Prostate gland (tissue), 2 donors: ENCODE data around the gene PLEKHO1. TPM values are rescaled to one million over a fixed set of nuclear protein-coding genes. Genes with fewer than 3 reads are reported as not detected.
"Not testable (repeated sequence)": the region's sequence is repeated elsewhere in the genome, so short reads cannot be mapped to it uniquely, and the experiment has no call there.

ENCODE experiments used
- DNase-seq: peaks from one replicate; pipeline ENCODE4 v3.0.0-alpha.2; 2019; ENCODE audit warnings: low spot score
- H3K27ac ChIP-seq, 2 donors: fragments of 200-600 bp; sonication (generic); 2 replicates each; pipeline ENCODE4 v1.5.1; 2017 to 2019
- H3K27me3 ChIP-seq: fragments of 200-600 bp; sonication (generic); replicated peaks from 2 replicates; pipeline ENCODE4 v1.5.1; 2019; ENCODE audit not compliant: insufficient read depth
- H3K36me3 ChIP-seq, 2 donors: fragments of 200-600 bp; sonication (generic); 1 replicate in 1 of 2; 2 replicates in 1 of 2; pipeline versions ENCODE4 v1.5.1 to v1.8.1; 2017 to 2019
- H3K4me1 ChIP-seq: fragments of 200-600 bp; sonication (generic); replicated peaks from 2 replicates; pipeline ENCODE4 v1.5.1; 2019
- H3K4me3 ChIP-seq, 2 donors: fragments of 200-600 bp; sonication (generic); 2 replicates each; pipeline ENCODE4 v1.5.1; 2017 to 2019
- H3K9me3 ChIP-seq: fragments of 200-600 bp; sonication (generic); 2 replicates; pipeline ENCODE4 v1.5.1; 2017
- CTCF ChIP-seq, 4 experiments: fragments of 200-600 bp in 2 of 4; fragments of 450-650 bp in 2 of 4; sonication (generic) in 2 of 4; IDR thresholded peaks; 1 replicate in 3 of 4; 2 replicates in 1 of 4; pipeline ENCODE4 v1.5.1; 2016 to 2019; ENCODE audit warnings: antibody characterized with exemption in 4 of 4, mild to moderate bottlenecking in 2 of 4, moderate library complexity in 2 of 4
- POLR2A ChIP-seq: fragments of 450-650 bp; IDR thresholded peaks from one replicate; pipeline ENCODE4 v1.6.1; 2016; ENCODE audit warnings: antibody characterized with exemption, mild to moderate bottlenecking
- POLR2AphosphoS5 ChIP-seq: sonication (generic); formaldehyde crosslinking; IDR thresholded peaks from one replicate; pipeline ENCODE4 v1.6.1; 2017; ENCODE audit warnings: antibody characterized with exemption
- WGBS: methylation state at CpG from one replicate; pipeline ENCODE4 v1.1.5; 2018; 5-methylcytosine and 5-hydroxymethylcytosine counted together
- intact Hi-C: fragments of 100-400 bp; cut with DNase I; formaldehyde crosslinking; loops from one replicate; pipeline ENCODE4 v1.14.2; 2022
- total RNA-seq, 2 donors: library from RNA; depleted of rRNA; stranded (reverse); fragments of >200 nt; gene quantifications; one replicate each; pipeline ENCODE4 v1.1.0, GENCODE V29; 2016

Gene PLEKHO1
- total RNA-seq, 2 donors from 2014 or later: 33.1 to 75.0 TPM

- TF ChIP-seq POLR2A: no peak
- TF ChIP-seq POLR2AphosphoS5: no peak
- no peak for TF ChIP-seq CTCF (IDR thresholded peaks at IDR 0.05)
- no peak for DNase-seq
- no peaks in the 10 kb centered on the region for H3K27me3 ChIP-seq
- H3K4me1 ChIP-seq: no peaks in the 10 kb centered on the region
- H3K4me3 ChIP-seq: no peak overlapping the region
- H3K27ac ChIP-seq: no peak overlapping the region
- H3K9me3 ChIP-seq: no peaks in the 10 kb centered on the region
- no peaks in the 10 kb centered on the region for H3K36me3 ChIP-seq
- 24% methylated on average over 3 of the region's 3 CpGs for WGBS
- intact Hi-C loops: no loop called here
These were observed 37.8 kb downstream of the PLEKHO1 start for GRCh38 chr1:150187560-150187931.

GRCh38 chr1:150192012-150192411 lies 42.3 kb downstream of the PLEKHO1 start:
- H3K36me3 ChIP-seq: no peaks in the 10 kb centered on the region
- intact Hi-C loops: no loop called here
- 68% methylated on average over 2 of the region's 2 CpGs for WGBS

GRCh38 chr1:150194381-150195031 lies 44.8 kb downstream of the PLEKHO1 start:
- no peak overlapping the region for H3K4me3 ChIP-seq
- 85% methylated on average over 4 of the region's 4 CpGs for WGBS
- intact Hi-C loops: no loop called here
- no peaks in the 10 kb centered on the region for H3K27me3 ChIP-seq
- H3K27ac ChIP-seq: no peak overlapping the region
- no peak for DNase-seq
- TF ChIP-seq POLR2AphosphoS5 (no peak), CTCF (IDR thresholded peaks at IDR 0.05) (no peak), POLR2A (no peak)
- H3K4me1 ChIP-seq: no peaks in the 10 kb centered on the region
- no peaks in the 10 kb centered on the region for H3K9me3 ChIP-seq
- H3K36me3 ChIP-seq: no peaks in the 10 kb centered on the region

More at GRCh38 chr1:150192012-150192411, 42.3 kb downstream of the PLEKHO1 start:
- no peak overlapping the region for H3K27ac ChIP-seq
- H3K4me3 ChIP-seq: no peak overlapping the region
- H3K27me3 ChIP-seq: no peaks in the 10 kb centered on the region
- DNase-seq: no peak
- no peaks in the 10 kb centered on the region for H3K4me1 ChIP-seq
- no peaks in the 10 kb centered on the region for H3K9me3 ChIP-seq
- no peak for TF ChIP-seq POLR2AphosphoS5
- TF ChIP-seq CTCF (IDR thresholded peaks at IDR 0.05): no peak

- H3K27me3 ChIP-seq: no peaks in the 10 kb centered on the region
- no peaks in the 10 kb centered on the region for H3K4me1 ChIP-seq
- TF ChIP-seq POLR2AphosphoS5 (no peak), POLR2A (no peak), CTCF (IDR thresholded peaks at IDR 0.05) (no peak)
- H3K27ac ChIP-seq: no peak overlapping the region
- no peak overlapping the region for H3K4me3 ChIP-seq
- WGBS: 70% methylated on average over 1 of the region's 1 CpG
- no peak for DNase-seq
- intact Hi-C loops: no loop called here
- no peaks in the 10 kb centered on the region for H3K36me3 ChIP-seq
- no peaks in the 10 kb centered on the region for H3K9me3 ChIP-seq
These were observed 46.7 kb downstream of the PLEKHO1 start for GRCh38 chr1:150196417-150196816.

- 83% methylated on average over 7 of the region's 7 CpGs for WGBS
These were observed 57.7 kb downstream of the PLEKHO1 start for GRCh38 chr1:150207281-150207971.

GRCh38 chr1:150208460-150208859 lies 58.7 kb downstream of the PLEKHO1 start:
- H3K27ac ChIP-seq, H3K4me1 ChIP-seq, H3K27me3 ChIP-seq, H3K9me3 ChIP-seq, intact Hi-C loops, H3K4me3 ChIP-seq, DNase-seq, H3K36me3 ChIP-seq: not testable (repeated sequence)
- 93% methylated on average over 6 of the region's 6 CpGs for WGBS

More at GRCh38 chr1:150207281-150207971, 57.7 kb downstream of the PLEKHO1 start:
- Histone ChIP-seq H3K4me3 (no peak overlapping the region), H3K36me3 (no peaks in the 10 kb centered on the region), H3K9me3 (no peaks in the 10 kb centered on the region), H3K27me3 (no peaks in the 10 kb centered on the region), H3K4me1 (no peaks in the 10 kb centered on the region), H3K27ac (no peak overlapping the region)
- no peak for TF ChIP-seq CTCF (IDR thresholded peaks at IDR 0.05)
- no peak for TF ChIP-seq POLR2AphosphoS5
- TF ChIP-seq POLR2A: no peak
- intact Hi-C loops: no loop called here
- no peak for DNase-seq
